WTC11 (cell line): ENCODE data around the gene FAM181A. TPM values are rescaled to one million over a fixed set of nuclear protein-coding genes. Genes with fewer than 3 reads are reported as not detected.

ENCODE experiments used
- ATAC-seq: fragments of 200-7000 bp; cut with Tn5 transposase; 2 replicates; pipeline ENCODE4 v1.10.0; 2021; ENCODE audit warnings: mild to moderate bottlenecking, moderate library complexity
- CTCF ChIA-PET: fragments of 300-600 bp; sonication (Branson Sonifier 250); formaldehyde crosslinking; loops from one replicate; lab custom pipeline; 2021; ENCODE audit warnings: antibody characterized with exemption; lab: Charles Lee
- POLR2A ChIA-PET: fragments of 350-600 bp; sonication (Branson Sonifier 250); formaldehyde crosslinking; loops from one replicate; lab custom pipeline; 2021; ENCODE audit warnings: antibody characterized with exemption; lab: Charles Lee
- DNase-seq: peaks from one replicate; pipeline ENCODE4 v3.0.0; 2021; ENCODE audit warnings: low spot score
- H3K27ac Mint-ChIP-seq: 2 replicates; pipeline ENCODE4 v1.8.0; 2021; ENCODE audit warnings: mixed read lengths
- H3K27me3 Mint-ChIP-seq: 2 replicates; pipeline ENCODE4 v1.8.0; 2021; ENCODE audit warnings: low read depth, mild to moderate bottlenecking, moderate library complexity, mixed read lengths
- H3K36me3 Mint-ChIP-seq: 2 replicates; pipeline ENCODE4 v1.8.0; 2021; ENCODE audit warnings: mixed read lengths
- H3K4me1 Mint-ChIP-seq: 2 replicates; pipeline ENCODE4 v1.8.0; 2022; ENCODE audit warnings: mixed read lengths
- H3K4me3 Mint-ChIP-seq: 2 replicates; pipeline ENCODE4 v1.8.0; 2021; ENCODE audit warnings: mild to moderate bottlenecking, moderate library complexity, mixed read lengths
- H3K9me3 Mint-ChIP-seq: 2 replicates; pipeline ENCODE4 v1.8.0; 2021; ENCODE audit warnings: mixed read lengths
- ELF4 ChIP-seq: sonication (generic); formaldehyde crosslinking; IDR thresholded peaks from 2 replicates; pipeline ENCODE4 v1.8.1; 2022; ENCODE audit warnings: low read depth, mild to moderate bottlenecking, moderate library complexity, missing genetic modification reagents
- GTF2I ChIP-seq: fragments of 250-450 bp; sonication (Bioruptor Pico); conservative IDR thresholded peaks from 2 replicates; pipeline ENCODE4 v1.4.0; 2021; ENCODE audit warnings: mild to moderate bottlenecking
- JAZF1 ChIP-seq: fragments of 250-450 bp; sonication (Bioruptor Pico); IDR thresholded peaks from 2 replicates; pipeline ENCODE4 v1.9.0; 2021; ENCODE audit warnings: moderate library complexity, mild to moderate bottlenecking, inconsistent platforms
- JUN ChIP-seq: sonication (generic); formaldehyde crosslinking; IDR thresholded peaks from 2 replicates; pipeline ENCODE4 v1.8.0; 2023; ENCODE audit warnings: mild to moderate bottlenecking, missing genetic modification reagents
- PRRX2 ChIP-seq: fragments of 250-450 bp; sonication (Bioruptor Pico); IDR thresholded peaks from 2 replicates; pipeline ENCODE4 v1.8.0; 2021; ENCODE audit warnings: mild to moderate bottlenecking
- RORB ChIP-seq: fragments of 250-450 bp; sonication (Bioruptor Pico); IDR thresholded peaks from 2 replicates; pipeline ENCODE4 v1.9.0; 2021; ENCODE audit warnings: mild to moderate bottlenecking
- ZNF232 ChIP-seq: sonication (generic); formaldehyde crosslinking; IDR thresholded peaks from 2 replicates; pipeline ENCODE4 v1.8.0; 2022; ENCODE audit warnings: mild to moderate bottlenecking, missing genetic modification reagents
- ZNF317 ChIP-seq: sonication (generic); formaldehyde crosslinking; IDR thresholded peaks from 2 replicates; pipeline ENCODE4 v1.8.1; 2023; ENCODE audit warnings: low read depth, mild to moderate bottlenecking, moderate library complexity, missing genetic modification reagents, borderline replicate concordance
- ZNF396 ChIP-seq: fragments of 250-450 bp; sonication (Bioruptor Pico); IDR thresholded peaks from 2 replicates; pipeline ENCODE4 v1.8.0; 2021; ENCODE audit warnings: mild to moderate bottlenecking, moderate library complexity, borderline replicate concordance
- total RNA-seq: library from RNA; stranded (reverse); gene quantifications from 3 replicates; pipeline ENCODE4 v1.2.3, GENCODE V29; 2021
- TF ChIP-seq, protein P1 (sequence below): fragments of 250-450 bp; sonication (Bioruptor Pico); IDR thresholded peaks from 2 replicates; pipeline ENCODE4 v1.8.0; 2021; ENCODE audit warnings: mild to moderate bottlenecking
- TF ChIP-seq, protein P2 (sequence below): sonication (generic); formaldehyde crosslinking; IDR thresholded peaks from 2 replicates; pipeline ENCODE4 v1.8.1; 2022; ENCODE audit warnings: low read depth, missing genetic modification reagents, borderline replicate concordance
- TF ChIP-seq, protein P3 (sequence below): fragments of 250-450 bp; sonication (Bioruptor Pico); IDR thresholded peaks from 2 replicates; pipeline ENCODE4 v1.9.0; 2021; ENCODE audit warnings: mild to moderate bottlenecking
- TF ChIP-seq, protein P4 (sequence below): fragments of 250-450 bp; sonication (Bioruptor Pico); IDR thresholded peaks from 2 replicates; pipeline ENCODE4 v1.9.0; 2021; ENCODE audit warnings: mild to moderate bottlenecking, borderline replicate concordance

FAM181A gene
- total RNA-seq, 1 experiment from 2014 or later: not detected

DNA sequence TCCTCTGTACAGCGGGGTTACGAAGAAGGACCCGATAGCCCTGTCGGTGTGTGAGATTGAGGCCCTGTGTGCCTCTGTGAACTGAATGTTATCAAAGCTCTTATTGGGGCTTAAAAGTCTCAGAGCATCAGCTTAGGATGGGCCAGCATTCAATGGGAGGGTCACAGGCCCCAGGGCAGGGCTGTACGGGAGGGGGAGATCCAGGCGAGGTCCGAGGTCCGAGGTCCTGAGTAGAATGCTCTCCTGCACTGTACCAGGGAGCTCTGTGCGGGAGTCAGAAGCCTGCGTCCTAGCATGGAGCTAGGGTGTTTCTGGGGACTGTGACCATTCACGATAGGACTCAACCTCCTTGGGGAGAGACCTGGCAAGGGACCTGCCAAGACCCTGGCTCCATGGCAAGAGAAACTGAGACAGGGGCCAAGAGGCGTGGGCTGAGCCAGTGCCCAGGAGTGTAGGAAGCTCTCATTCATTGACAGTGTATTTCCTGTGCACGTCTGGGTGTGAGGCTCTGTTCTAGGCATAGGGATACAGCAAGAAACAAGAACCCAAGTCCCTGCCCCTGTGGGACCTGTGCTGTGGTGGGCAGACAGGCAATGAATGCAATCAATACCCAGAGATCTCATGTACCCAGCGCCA lies 12.0 kb upstream of the FAM181A start:
- POLR2A ChIA-PET: no interaction called here
- DNase-seq (no peak), ATAC-seq (no peak)
- Mint-ChIP-seq H3K4me3 (no peak overlapping the region), H3K9me3 (peaks cover 4% of the 10 kb centered on the region; the same call in 1 of the 2 replicates), H3K27ac (no peak overlapping the region), H3K36me3 (no peaks in the 10 kb centered on the region), H3K27me3 (no peaks in the 10 kb centered on the region; the same call in none of the 2 replicates), H3K4me1 (no peaks in the 10 kb centered on the region)
- TF ChIP-seq RORB (CRISPR knock-in tag) (no peak), PRRX2 (CRISPR knock-in tag) (no peak), ZNF232 (no peak), GTF2I (CRISPR knock-in tag) (no peak), ZNF396 (CRISPR knock-in tag) (no peak), ZNF317 (CRISPR knock-in tag) (no peak)
- TF ChIP-seq, protein P1, sequence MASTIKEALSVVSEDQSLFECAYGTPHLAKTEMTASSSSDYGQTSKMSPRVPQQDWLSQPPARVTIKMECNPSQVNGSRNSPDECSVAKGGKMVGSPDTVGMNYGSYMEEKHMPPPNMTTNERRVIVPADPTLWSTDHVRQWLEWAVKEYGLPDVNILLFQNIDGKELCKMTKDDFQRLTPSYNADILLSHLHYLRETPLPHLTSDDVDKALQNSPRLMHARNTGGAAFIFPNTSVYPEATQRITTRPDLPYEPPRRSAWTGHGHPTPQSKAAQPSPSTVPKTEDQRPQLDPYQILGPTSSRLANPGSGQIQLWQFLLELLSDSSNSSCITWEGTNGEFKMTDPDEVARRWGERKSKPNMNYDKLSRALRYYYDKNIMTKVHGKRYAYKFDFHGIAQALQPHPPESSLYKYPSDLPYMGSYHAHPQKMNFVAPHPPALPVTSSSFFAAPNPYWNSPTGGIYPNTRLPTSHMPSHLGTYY (CRISPR knock-in tag): no peak
- TF ChIP-seq, protein P2, sequence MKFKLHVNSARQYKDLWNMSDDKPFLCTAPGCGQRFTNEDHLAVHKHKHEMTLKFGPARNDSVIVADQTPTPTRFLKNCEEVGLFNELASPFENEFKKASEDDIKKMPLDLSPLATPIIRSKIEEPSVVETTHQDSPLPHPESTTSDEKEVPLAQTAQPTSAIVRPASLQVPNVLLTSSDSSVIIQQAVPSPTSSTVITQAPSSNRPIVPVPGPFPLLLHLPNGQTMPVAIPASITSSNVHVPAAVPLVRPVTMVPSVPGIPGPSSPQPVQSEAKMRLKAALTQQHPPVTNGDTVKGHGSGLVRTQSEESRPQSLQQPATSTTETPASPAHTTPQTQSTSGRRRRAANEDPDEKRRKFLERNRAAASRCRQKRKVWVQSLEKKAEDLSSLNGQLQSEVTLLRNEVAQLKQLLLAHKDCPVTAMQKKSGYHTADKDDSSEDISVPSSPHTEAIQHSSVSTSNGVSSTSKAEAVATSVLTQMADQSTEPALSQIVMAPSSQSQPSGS: no peak
- TF ChIP-seq, protein P3, sequence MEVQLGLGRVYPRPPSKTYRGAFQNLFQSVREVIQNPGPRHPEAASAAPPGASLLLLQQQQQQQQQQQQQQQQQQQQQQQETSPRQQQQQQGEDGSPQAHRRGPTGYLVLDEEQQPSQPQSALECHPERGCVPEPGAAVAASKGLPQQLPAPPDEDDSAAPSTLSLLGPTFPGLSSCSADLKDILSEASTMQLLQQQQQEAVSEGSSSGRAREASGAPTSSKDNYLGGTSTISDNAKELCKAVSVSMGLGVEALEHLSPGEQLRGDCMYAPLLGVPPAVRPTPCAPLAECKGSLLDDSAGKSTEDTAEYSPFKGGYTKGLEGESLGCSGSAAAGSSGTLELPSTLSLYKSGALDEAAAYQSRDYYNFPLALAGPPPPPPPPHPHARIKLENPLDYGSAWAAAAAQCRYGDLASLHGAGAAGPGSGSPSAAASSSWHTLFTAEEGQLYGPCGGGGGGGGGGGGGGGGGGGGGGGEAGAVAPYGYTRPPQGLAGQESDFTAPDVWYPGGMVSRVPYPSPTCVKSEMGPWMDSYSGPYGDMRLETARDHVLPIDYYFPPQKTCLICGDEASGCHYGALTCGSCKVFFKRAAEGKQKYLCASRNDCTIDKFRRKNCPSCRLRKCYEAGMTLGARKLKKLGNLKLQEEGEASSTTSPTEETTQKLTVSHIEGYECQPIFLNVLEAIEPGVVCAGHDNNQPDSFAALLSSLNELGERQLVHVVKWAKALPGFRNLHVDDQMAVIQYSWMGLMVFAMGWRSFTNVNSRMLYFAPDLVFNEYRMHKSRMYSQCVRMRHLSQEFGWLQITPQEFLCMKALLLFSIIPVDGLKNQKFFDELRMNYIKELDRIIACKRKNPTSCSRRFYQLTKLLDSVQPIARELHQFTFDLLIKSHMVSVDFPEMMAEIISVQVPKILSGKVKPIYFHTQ (CRISPR knock-in tag): no peak
- CTCF ChIA-PET: interaction anchor here (0.6 to 3.8 kb wide), 5 partner anchors 8 to 24 kb away, joined by 3 to 20 read pairs (median 5); no protein-coding TSS in a partner anchor

DNA sequence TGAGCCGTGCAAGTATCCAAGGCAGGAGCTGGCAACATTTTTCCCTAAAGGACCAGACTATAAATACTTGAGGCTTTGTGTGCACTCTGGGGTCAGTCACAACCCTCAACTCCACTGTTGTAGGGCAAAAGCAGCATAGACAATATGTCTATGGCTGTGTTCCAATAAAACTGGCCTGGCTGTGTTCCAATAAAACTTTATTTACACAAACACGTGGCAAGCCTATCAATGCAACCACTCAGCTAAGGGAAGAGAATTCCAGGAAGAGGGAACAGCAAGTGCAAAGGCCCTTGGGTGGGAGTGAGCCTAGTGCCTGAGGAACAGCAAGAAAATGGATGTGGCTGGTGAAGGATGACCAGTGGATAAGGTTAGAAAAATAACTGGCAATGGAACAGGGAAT lies 11.3 kb upstream of the FAM181A start:
- ChIA-PET POLR2A (no interaction called here), CTCF (interaction anchor here (0.6 to 3.8 kb wide), 4 partner anchors 12 to 23 kb away, joined by 3 to 20 read pairs (median 12); no protein-coding TSS in a partner anchor)
- Mint-ChIP-seq H3K9me3 (peaks cover 4% of the 10 kb centered on the region; the same call in 1 of the 2 replicates), H3K4me1 (no peaks in the 10 kb centered on the region), H3K27me3 (no peaks in the 10 kb centered on the region; the same call in none of the 2 replicates), H3K36me3 (no peaks in the 10 kb centered on the region), H3K27ac (no peak overlapping the region), H3K4me3 (no peak overlapping the region)
- no peak for ATAC-seq
- DNase-seq: no peak
- TF ChIP-seq ELF4 (CRISPR knock-in tag) (no peak), ZNF317 (CRISPR knock-in tag) (no peak), JUN (CRISPR knock-in tag) (no peak), JAZF1 (CRISPR knock-in tag) (no peak)

DNA sequence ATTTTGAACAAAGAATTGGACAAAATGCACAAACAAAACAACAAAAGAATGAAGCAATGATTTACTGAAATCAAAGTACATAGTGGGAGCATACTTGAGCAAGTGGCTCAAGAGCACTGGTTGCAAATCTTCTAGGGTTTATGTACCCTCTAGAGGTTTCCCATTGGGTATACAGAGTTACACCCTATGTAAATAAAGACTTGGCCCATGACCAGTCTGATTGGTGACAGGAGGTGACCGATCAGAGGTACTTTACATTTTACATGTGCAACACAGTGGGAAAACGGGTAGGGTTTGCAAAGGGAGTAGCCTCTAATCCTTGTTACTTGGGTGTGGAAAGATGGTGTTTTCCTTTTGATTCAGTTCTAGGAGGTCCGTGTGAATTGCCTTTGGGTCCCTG lies 10.6 kb upstream of the FAM181A start:
- TF ChIP-seq, protein P4, sequence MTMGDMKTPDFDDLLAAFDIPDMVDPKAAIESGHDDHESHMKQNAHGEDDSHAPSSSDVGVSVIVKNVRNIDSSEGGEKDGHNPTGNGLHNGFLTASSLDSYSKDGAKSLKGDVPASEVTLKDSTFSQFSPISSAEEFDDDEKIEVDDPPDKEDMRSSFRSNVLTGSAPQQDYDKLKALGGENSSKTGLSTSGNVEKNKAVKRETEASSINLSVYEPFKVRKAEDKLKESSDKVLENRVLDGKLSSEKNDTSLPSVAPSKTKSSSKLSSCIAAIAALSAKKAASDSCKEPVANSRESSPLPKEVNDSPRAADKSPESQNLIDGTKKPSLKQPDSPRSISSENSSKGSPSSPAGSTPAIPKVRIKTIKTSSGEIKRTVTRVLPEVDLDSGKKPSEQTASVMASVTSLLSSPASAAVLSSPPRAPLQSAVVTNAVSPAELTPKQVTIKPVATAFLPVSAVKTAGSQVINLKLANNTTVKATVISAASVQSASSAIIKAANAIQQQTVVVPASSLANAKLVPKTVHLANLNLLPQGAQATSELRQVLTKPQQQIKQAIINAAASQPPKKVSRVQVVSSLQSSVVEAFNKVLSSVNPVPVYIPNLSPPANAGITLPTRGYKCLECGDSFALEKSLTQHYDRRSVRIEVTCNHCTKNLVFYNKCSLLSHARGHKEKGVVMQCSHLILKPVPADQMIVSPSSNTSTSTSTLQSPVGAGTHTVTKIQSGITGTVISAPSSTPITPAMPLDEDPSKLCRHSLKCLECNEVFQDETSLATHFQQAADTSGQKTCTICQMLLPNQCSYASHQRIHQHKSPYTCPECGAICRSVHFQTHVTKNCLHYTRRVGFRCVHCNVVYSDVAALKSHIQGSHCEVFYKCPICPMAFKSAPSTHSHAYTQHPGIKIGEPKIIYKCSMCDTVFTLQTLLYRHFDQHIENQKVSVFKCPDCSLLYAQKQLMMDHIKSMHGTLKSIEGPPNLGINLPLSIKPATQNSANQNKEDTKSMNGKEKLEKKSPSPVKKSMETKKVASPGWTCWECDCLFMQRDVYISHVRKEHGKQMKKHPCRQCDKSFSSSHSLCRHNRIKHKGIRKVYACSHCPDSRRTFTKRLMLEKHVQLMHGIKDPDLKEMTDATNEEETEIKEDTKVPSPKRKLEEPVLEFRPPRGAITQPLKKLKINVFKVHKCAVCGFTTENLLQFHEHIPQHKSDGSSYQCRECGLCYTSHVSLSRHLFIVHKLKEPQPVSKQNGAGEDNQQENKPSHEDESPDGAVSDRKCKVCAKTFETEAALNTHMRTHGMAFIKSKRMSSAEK (CRISPR knock-in tag): no peak
- TF ChIP-seq RORB (CRISPR knock-in tag): no peak
- no peak for TF ChIP-seq ZNF396 (CRISPR knock-in tag)
- TF ChIP-seq, all 79 proteins: peak for 0
- DNase-seq (no peak), ATAC-seq (no peak)
- Mint-ChIP-seq H3K36me3 (no peaks in the 10 kb centered on the region), H3K4me1 (no peaks in the 10 kb centered on the region), H3K27ac (no peak overlapping the region), H3K27me3 (no peaks in the 10 kb centered on the region; the same call in none of the 2 replicates), H3K4me3 (no peak overlapping the region), H3K9me3 (peaks cover 4% of the 10 kb centered on the region; the same call in 1 of the 2 replicates)
- CTCF ChIA-PET: interaction anchor here (1.0 kb wide), 1 partner anchor 13 kb away, joined by 3 read pairs; no protein-coding TSS in a partner anchor
- POLR2A ChIA-PET: no interaction called here
